D721Med (cell line): ENCODE data around the gene CDCP2.
"Not testable (repeated sequence)": the region's sequence is repeated elsewhere in the genome, so short reads cannot be mapped to it uniquely, and the experiment has no call there.

ENCODE experiments used
- DNase-seq: peaks from one replicate; pipeline ENCODE4 v3.0.0; 2011; ENCODE audit warnings: low spot score; ENCODE audit not compliant: insufficient read length
- FAIRE-seq: peaks from 2 replicates; lab custom pipeline; 2011; peaks lifted over from hg19 to GRCh38; lab: Jason Lieb, UNC
- TF ChIP-seq, protein P1 (sequence below): IDR thresholded peaks from 2 replicates; pipeline ENCODE4 v1.5.1; 2012; ENCODE audit warnings: mild to moderate bottlenecking, control low read depth; ENCODE audit not compliant: insufficient read depth; ENCODE audit errors: missing control alignments

The CDCP2 gene

DNA sequence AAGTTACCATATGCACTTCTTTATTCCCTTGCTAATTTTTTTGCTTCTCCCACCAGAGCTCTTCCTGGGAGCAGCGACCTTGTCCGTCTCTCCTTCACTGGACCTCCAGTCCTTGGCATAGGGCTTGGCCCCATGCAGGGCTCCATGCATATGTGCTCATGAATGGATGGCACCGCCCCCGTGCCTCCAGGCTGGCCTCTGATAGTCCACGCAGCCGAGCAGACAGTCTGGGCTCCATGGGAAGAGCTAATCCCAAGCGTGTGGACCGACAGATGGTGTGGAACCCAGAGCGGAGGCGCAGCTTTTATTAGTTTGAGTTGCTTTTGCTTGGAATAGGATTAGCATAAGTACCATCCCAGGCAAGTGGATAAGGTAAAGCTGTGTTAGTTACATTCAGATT, 41.8 kb downstream of the CDCP2 start:
- DNase-seq (peak; percentile 96), FAIRE-seq (peak; percentile 96)
- TF ChIP-seq, protein P1, sequence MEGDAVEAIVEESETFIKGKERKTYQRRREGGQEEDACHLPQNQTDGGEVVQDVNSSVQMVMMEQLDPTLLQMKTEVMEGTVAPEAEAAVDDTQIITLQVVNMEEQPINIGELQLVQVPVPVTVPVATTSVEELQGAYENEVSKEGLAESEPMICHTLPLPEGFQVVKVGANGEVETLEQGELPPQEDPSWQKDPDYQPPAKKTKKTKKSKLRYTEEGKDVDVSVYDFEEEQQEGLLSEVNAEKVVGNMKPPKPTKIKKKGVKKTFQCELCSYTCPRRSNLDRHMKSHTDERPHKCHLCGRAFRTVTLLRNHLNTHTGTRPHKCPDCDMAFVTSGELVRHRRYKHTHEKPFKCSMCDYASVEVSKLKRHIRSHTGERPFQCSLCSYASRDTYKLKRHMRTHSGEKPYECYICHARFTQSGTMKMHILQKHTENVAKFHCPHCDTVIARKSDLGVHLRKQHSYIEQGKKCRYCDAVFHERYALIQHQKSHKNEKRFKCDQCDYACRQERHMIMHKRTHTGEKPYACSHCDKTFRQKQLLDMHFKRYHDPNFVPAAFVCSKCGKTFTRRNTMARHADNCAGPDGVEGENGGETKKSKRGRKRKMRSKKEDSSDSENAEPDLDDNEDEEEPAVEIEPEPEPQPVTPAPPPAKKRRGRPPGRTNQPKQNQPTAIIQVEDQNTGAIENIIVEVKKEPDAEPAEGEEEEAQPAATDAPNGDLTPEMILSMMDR, result no peak

DNA sequence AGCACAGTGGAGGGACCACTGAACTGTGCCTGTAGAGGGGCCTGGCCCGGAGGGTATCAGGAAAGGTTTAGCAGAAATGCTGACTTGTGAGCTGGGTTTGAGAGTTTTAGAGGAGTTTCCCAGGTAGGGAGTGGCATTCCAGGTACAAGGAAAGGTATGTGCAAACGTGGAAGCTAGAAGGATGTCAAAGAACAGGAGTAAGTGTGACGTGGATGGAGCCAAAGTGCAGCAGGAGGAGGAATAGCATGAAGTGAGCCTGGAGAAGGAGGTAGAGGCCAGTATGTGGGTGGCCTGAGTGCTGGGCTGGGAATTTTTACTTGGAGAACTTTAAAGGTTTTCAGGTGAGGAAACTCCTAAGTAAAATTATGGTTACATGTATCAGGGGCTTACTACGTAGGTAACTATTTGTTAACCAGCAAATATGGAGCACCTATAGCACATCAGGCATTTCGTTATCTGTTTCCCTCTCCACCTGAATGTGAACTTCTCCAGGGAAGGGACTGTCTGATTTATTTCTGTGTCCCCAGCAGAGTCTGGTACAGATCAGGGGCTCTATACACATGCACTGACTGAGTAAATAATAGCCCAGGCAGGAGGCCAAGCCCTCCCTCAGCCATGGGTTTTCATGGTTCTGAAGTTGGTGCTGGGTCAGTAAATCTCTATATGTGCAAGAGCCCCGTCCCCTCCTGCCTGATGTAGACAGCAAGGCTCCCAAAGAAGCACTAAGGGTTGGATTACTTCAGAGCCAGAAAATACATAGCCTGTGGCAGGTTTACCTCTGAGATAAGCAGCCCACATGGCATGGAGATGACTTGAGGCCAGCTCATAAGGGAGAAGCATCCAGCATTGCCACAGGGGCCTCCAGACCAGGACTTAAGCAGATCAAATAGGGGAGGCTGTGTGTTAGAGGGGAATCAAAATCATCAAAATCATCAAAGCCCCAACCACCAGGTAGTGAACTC, 43.4 kb downstream of the CDCP2 start:
- peak; percentile 32 for FAIRE-seq
- TF ChIP-seq, protein P1, result no peak
- DNase-seq, result no peak

DNA sequence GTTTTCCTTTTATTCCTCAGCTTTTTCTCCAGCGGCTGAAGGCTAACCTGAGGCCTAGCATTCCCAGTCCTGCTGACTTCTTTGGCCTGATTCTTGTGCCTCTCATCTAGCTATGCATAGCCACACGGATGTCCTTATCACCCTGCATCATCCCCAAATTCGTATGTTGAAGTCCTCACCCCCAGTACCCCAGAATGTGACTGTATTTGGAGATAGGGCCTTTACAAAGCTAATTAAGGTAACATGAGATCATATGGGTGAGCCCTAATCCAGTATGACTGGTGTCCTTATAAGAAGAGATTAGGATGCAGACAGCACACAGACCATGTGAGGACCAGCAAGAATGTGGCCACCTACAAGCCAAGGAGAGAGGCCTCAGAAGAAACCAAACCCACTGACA, 44.6 kb downstream of the CDCP2 start:
- peak; percentile 56 for FAIRE-seq

DNA sequence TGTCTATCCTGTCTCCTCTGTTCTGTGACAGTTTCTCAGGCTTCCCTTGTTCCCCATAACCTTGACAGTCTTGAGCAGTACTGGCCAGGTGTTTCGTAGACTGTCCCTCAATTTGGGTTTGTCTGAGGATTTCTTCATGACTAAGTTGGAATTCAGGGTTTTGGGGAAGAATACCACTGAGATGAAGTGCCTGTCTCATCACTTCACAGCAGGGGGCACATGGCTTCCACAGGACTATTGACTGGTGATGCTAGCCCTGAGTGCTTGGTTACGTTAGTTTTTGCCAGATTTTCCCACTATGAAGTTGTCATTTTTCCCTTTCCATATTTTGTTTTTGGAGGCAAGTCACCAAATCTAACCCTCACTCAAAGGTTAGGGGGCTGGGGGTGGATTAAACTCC, 45.7 kb downstream of the CDCP2 start:
- FAIRE-seq (no peak), DNase-seq (no peak)
- TF ChIP-seq, protein P1, result peak; percentile 13

More for the DNA sequence above, 44.6 kb downstream of the CDCP2 start:
- TF ChIP-seq, protein P1, result no peak
- DNase-seq, result no peak

DNA sequence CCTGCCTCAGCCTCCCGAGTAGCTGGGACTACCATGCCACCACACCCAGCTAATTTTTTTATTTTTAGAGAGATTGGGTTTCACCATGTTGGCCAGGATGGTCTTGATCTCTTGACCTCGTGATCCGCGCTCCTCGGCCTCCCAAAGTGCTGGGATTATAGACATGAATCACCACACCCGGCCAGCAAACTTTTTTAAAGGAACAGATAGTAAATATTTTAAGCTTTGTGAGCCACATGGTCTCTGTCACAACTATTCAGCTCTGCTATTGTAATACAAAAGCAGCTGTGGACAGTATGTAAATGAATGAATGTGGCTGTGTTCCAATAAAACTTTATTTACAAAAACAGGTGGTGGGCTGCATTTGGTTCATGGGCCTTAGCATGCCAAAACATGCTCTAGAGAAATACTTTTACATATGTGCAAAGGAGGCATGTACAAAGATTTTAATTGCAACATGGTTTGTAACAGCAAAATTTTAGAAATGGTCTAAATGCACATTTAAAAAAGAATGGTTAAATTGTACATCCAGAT, 47.0 kb downstream of the CDCP2 start:
- DNase-seq (no peak), FAIRE-seq (no peak)
- TF ChIP-seq, protein P1, result no peak

DNA sequence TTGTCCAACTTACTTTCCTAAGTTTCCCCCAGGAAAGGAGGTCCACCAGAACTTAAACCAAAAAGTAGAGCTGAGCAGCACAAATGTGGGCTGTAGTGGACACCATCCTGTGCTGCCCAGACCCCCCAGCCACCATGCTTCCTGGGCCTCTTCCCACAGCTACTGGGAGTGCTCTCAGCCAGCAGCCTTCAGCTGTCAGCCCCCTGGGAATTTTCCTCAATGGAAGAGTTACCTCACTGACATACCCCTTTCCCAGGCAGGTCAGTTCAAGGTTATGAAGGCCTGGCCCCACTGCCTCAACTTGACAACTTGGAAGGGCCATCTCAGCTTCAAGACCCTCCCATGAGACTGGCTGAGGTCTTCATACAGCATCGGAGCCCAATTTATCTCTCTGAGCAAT, 47.7 kb downstream of the CDCP2 start:
- no peak for FAIRE-seq
- TF ChIP-seq, protein P1, result no peak
- no peak for DNase-seq

DNA sequence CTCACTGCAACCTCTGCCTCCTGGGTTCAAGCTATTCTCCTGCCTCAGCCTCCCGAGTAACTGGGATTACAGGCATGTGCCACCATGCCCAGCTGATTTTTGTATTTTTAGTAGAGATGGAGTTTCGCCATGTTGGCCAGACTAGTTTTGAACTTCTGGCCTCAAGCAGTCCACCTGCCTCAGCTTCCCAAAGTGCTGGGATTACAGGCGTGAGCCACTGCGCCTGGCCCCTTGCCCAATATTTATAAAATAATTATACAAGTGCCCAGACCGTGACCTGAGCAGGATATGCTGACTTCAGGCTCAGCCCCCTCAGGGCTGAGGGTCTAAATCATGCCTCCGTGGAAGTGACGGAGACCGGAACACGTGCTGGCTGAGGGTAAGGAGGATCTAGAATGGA, 48.2 kb downstream of the CDCP2 start:
- not testable (repeated sequence) for DNase-seq

More for the DNA sequence above, 48.2 kb downstream of the CDCP2 start:
- FAIRE-seq, result not testable (repeated sequence)
